CD8-positive, alpha-beta memory T cell (primary cell): ENCODE data around the gene MAGI1. TPM values are rescaled to one million over a fixed set of nuclear protein-coding genes. Genes with fewer than 3 reads are reported as not detected.

ENCODE experiments used
- CTCF ChIA-PET: fragments of 350-600 bp; sonication (Branson Sonifier 250); formaldehyde crosslinking; loops from one replicate; lab custom pipeline; 2021; ENCODE audit warnings: antibody characterized with exemption; lab: Charles Lee
- POLR2A ChIA-PET: fragments of 350-600 bp; sonication (Branson Sonifier 250); formaldehyde crosslinking; loops from one replicate; lab custom pipeline; 2021; ENCODE audit warnings: antibody characterized with exemption; lab: Charles Lee
- DNase-seq, 5 donors: peaks; one replicate each; pipeline versions ENCODE4 v3.0.0 to v3.0.0-alpha.2; 2020 to 2022; ENCODE audit warnings: mixed read lengths in 1 of 5
- H3K27ac ChIP-seq: one replicate; pipeline ENCODE4 v1.7.0; 2013; ENCODE audit warnings: low read depth, mild to moderate bottlenecking, low read length, moderate library complexity
- H3K27me3 ChIP-seq: 2 replicates; pipeline ENCODE4 v1.7.0; 2013; ENCODE audit warnings: low read length, mild to moderate bottlenecking; ENCODE audit not compliant: insufficient read depth, poor library complexity, severe bottlenecking
- H3K36me3 ChIP-seq: 2 replicates; pipeline ENCODE4 v1.7.0; 2013; ENCODE audit warnings: mild to moderate bottlenecking, low read length, moderate library complexity; ENCODE audit not compliant: insufficient read depth
- H3K4me1 ChIP-seq: 2 replicates; pipeline ENCODE4 v1.7.0; 2013; ENCODE audit warnings: mild to moderate bottlenecking, low read length, moderate library complexity; ENCODE audit not compliant: insufficient read depth
- H3K4me3 ChIP-seq: 2 replicates; pipeline ENCODE4 v1.7.0; 2013; ENCODE audit warnings: mild to moderate bottlenecking, low read length
- H3K9me3 ChIP-seq: 2 replicates; pipeline ENCODE4 v1.7.0; 2013; ENCODE audit warnings: mild to moderate bottlenecking, low read length
- H3K27ac Mint-ChIP-seq, 8 donors: one replicate each; pipeline ENCODE4 v1.8.0; 2020 to 2021; ENCODE audit warnings: mixed read lengths in 8 of 8, mild to moderate bottlenecking in 6 of 8, inconsistent platforms in 3 of 8, moderate library complexity in 3 of 8
- H3K27me3 Mint-ChIP-seq, 2 donors: one replicate each; pipeline ENCODE4 v1.8.0; 2020 to 2021; ENCODE audit warnings: mixed read lengths in 2 of 2, mild to moderate bottlenecking in 1 of 2, moderate library complexity in 1 of 2
- H3K36me3 Mint-ChIP-seq, 3 donors: one replicate each; pipeline ENCODE4 v1.8.0; 2020 to 2021; ENCODE audit warnings: mixed read lengths in 3 of 3, inconsistent platforms in 1 of 3, mild to moderate bottlenecking in 1 of 3
- H3K4me1 Mint-ChIP-seq, 3 donors: one replicate each; pipeline ENCODE4 v1.8.0; 2020 to 2021; ENCODE audit warnings: mixed read lengths in 3 of 3, inconsistent platforms in 1 of 3, mild to moderate bottlenecking in 1 of 3
- H3K4me3 Mint-ChIP-seq, 7 donors: one replicate each; pipeline ENCODE4 v1.8.0; 2020 to 2021; ENCODE audit warnings: mixed read lengths in 7 of 7, mild to moderate bottlenecking in 6 of 7, moderate library complexity in 4 of 7, inconsistent platforms in 2 of 7
- H3K9me3 Mint-ChIP-seq, 5 donors: one replicate each; pipeline ENCODE4 v1.8.0; 2020 to 2022; ENCODE audit warnings: mixed read lengths in 5 of 5, mild to moderate bottlenecking in 3 of 5, moderate library complexity in 2 of 5, inconsistent platforms in 1 of 5
- polyA plus RNA-seq: library from polyadenylated mRNA; unstranded; fragments of 300-500 nt; fragmentation: Illumina TruSeq; gene quantifications from one replicate; pipeline ENCODE4 v1.2.3, GENCODE V29; 2021
- total RNA-seq, 2 experiments: library from RNA; stranded (reverse); gene quantifications; one replicate each; pipeline ENCODE4 v1.2.3, GENCODE V29; 2021

MAGI1 gene
- total and polyA plus RNA-seq, 3 experiments from 2014 or later, result 0.15 to 0.42 TPM; not detected in 1

DNA sequence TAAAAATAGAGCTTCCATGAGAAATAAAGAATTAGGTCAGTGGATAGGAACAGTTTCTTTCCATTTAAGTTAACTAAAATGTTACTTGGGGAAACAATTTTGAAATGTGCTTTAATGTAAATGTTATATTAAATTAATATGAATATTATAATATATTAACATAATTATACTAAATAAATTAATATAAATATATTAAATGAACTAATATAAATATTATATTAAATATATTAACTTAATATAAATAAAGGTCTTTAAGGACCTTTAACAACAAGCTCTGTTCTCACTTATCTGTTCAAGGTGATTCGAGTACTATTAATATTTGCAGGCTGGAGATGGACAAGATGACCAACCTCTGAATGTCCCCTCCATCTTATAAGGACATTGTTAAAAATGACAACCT lies 100.6 kb downstream of the MAGI1 start:
- H3K36me3 Mint-ChIP-seq, result no peaks in the 10 kb centered on the region
- no peaks in the 10 kb centered on the region for H3K4me1 Mint-ChIP-seq
- peaks cover 0 to 1% of the 10 kb centered on the region in 2 donors for H3K27me3 Mint-ChIP-seq
- H3K9me3 ChIP-seq, result no peaks in the 10 kb centered on the region
- DNase-seq, result no peak
- H3K4me3 Mint-ChIP-seq, result no peak overlapping the region
- ChIA-PET POLR2A (no interaction called here), CTCF (no interaction called here)
- no peaks in the 10 kb centered on the region for H3K36me3 ChIP-seq
- no peak overlapping the region for H3K4me3 ChIP-seq
- no peak overlapping the region for H3K27ac ChIP-seq
- H3K4me1 ChIP-seq, result no peaks in the 10 kb centered on the region
- H3K27ac Mint-ChIP-seq, result no peak overlapping the region
- H3K27me3 ChIP-seq, result no peaks in the 10 kb centered on the region
- peaks cover 0 to 3% (median 0%) of the 10 kb centered on the region in 5 donors for H3K9me3 Mint-ChIP-seq

DNA sequence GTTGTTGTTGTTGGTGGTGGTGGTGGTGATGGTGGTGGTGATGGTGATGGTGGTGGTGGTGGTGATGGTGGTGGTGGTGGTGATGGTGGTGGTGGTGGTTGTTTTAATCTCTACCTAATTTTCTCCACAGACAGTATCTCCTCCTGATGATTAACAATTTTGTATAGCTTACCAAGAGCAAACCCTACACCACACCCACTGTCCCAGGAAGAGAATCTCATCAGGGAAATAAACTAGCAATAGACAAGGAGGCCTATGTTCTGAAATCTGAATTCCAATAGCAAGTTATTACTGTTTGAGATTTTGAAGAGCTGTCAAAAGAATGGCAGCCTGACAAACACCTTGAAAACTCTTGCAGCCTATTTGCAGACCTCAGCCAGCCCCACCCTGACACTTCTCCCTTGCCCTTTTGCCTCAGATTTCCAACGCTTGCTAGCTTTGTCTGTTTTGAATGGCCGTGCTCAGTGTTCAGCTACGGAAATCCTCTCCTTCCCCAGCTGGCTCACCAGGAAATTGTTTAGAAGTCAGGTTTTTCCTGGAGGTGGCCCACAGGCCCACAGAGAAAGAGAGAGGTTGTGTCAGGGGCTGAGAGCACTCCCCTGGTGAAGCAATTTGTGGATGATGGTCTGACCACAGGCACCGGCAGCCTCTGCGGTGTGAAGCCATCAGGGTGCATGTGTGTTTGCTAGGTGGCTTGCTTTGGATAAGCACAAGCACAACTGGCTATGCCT lies 101.6 kb downstream of the MAGI1 start:
- H3K4me1 Mint-ChIP-seq, result no peaks in the 10 kb centered on the region
- H3K9me3 Mint-ChIP-seq, result peaks cover 0 to 4% (median 2%) of the 10 kb centered on the region in 5 donors
- DNase-seq, result no peak
- peaks cover 0 to 1% of the 10 kb centered on the region in 2 donors for H3K27me3 Mint-ChIP-seq
- H3K4me3 Mint-ChIP-seq, result no peak overlapping the region
- H3K36me3 Mint-ChIP-seq, result no peaks in the 10 kb centered on the region
- CTCF ChIA-PET, result no interaction called here
- no peaks in the 10 kb centered on the region for H3K27me3 ChIP-seq
- no peaks in the 10 kb centered on the region for H3K9me3 ChIP-seq
- H3K4me1 ChIP-seq, result no peaks in the 10 kb centered on the region
- no peak overlapping the region for H3K27ac ChIP-seq
- POLR2A ChIA-PET, result no interaction called here
- no peaks in the 10 kb centered on the region for H3K36me3 ChIP-seq
- H3K4me3 ChIP-seq, result no peak overlapping the region
- H3K27ac Mint-ChIP-seq, result no peak overlapping the region

DNA sequence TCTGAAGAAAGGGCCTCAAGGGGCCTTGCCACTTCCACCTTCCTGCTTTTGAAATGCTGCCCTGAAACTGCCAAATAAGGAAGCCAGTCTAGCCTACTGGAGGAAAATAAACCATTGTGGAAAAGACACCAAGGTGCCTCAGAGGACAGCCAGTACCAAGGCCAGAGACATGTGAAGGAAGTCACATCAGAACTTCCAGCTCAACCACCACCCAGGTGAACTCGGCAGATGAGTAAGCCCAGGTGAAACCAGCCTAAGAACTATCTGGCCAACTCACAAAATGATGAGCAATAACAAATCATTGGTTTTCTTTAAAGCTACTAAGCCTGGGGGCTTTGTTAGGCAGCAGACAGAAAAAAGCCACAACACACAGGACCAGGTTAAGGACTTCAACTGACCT lies 103.0 kb downstream of the MAGI1 start:
- no peak overlapping the region for H3K4me3 ChIP-seq
- no peaks in the 10 kb centered on the region for H3K9me3 ChIP-seq
- ChIA-PET CTCF (no interaction called here), POLR2A (no interaction called here)
- peaks cover 0 to 1% of the 10 kb centered on the region in 2 donors for H3K27me3 Mint-ChIP-seq
- no peak overlapping the region for H3K27ac Mint-ChIP-seq
- no peaks in the 10 kb centered on the region for H3K27me3 ChIP-seq
- no peaks in the 10 kb centered on the region for H3K36me3 Mint-ChIP-seq
- no peak overlapping the region for H3K27ac ChIP-seq
- no peaks in the 10 kb centered on the region for H3K4me1 Mint-ChIP-seq
- H3K36me3 ChIP-seq, result no peaks in the 10 kb centered on the region
- H3K4me3 Mint-ChIP-seq, result no peak overlapping the region
- no peaks in the 10 kb centered on the region for H3K4me1 ChIP-seq
- peaks cover 0 to 8% (median 2%) of the 10 kb centered on the region in 5 donors for H3K9me3 Mint-ChIP-seq
- DNase-seq, result no peak

- Histone ChIP-seq H3K27me3 (no peaks in the 10 kb centered on the region), H3K4me1 (no peaks in the 10 kb centered on the region), H3K36me3 (no peaks in the 10 kb centered on the region), H3K9me3 (no peaks in the 10 kb centered on the region), H3K27ac (no peak overlapping the region), H3K4me3 (no peak overlapping the region)
- Mint-ChIP-seq H3K4me3 (no peak overlapping the region), H3K27me3 (no peaks in the 10 kb centered on the region), H3K4me1 (no peaks in the 10 kb centered on the region), H3K27ac (no peak overlapping the region), H3K9me3 (peaks cover 2 to 10% (median 8%) of the 10 kb centered on the region in 5 donors), H3K36me3 (no peaks in the 10 kb centered on the region)
- DNase-seq, result no peak
- CTCF ChIA-PET, result no interaction called here
- POLR2A ChIA-PET, result no interaction called here
These were observed 108.1 kb downstream of the MAGI1 start for GRCh38 chr3:65930648-65931047.

- no peaks in the 10 kb centered on the region for H3K9me3 ChIP-seq
- Mint-ChIP-seq H3K9me3 (peaks cover 0 to 10% (median 5%) of the 10 kb centered on the region in 5 donors), H3K36me3 (no peaks in the 10 kb centered on the region), H3K4me1 (no peaks in the 10 kb centered on the region), H3K27ac (no peak overlapping the region), H3K4me3 (no peak overlapping the region), H3K27me3 (no peaks in the 10 kb centered on the region)
- DNase-seq, result no peak
- H3K4me1 ChIP-seq, result no peaks in the 10 kb centered on the region
- H3K27ac ChIP-seq, result no peak overlapping the region
- H3K36me3 ChIP-seq, result no peaks in the 10 kb centered on the region
- no peaks in the 10 kb centered on the region for H3K27me3 ChIP-seq
- ChIA-PET CTCF (no interaction called here), POLR2A (no interaction called here)
- no peak overlapping the region for H3K4me3 ChIP-seq
These were observed 110.6 kb downstream of the MAGI1 start for GRCh38 chr3:65928110-65928509.

GRCh38 chr3:65927576-65927975 lies 111.1 kb downstream of the MAGI1 start:
- Mint-ChIP-seq H3K9me3 (peaks cover 0 to 10% (median 8%) of the 10 kb centered on the region in 5 donors), H3K4me1 (no peaks in the 10 kb centered on the region), H3K36me3 (no peaks in the 10 kb centered on the region), H3K4me3 (no peak overlapping the region), H3K27me3 (no peaks in the 10 kb centered on the region), H3K27ac (no peak overlapping the region)
- no peak overlapping the region for H3K4me3 ChIP-seq
- ChIA-PET CTCF (no interaction called here), POLR2A (no interaction called here)
- DNase-seq, result no peak
- no peaks in the 10 kb centered on the region for H3K36me3 ChIP-seq
- H3K27me3 ChIP-seq, result peaks cover under 1% of the 10 kb centered on the region
- no peaks in the 10 kb centered on the region for H3K9me3 ChIP-seq
- no peaks in the 10 kb centered on the region for H3K4me1 ChIP-seq
- H3K27ac ChIP-seq, result no peak overlapping the region

DNA sequence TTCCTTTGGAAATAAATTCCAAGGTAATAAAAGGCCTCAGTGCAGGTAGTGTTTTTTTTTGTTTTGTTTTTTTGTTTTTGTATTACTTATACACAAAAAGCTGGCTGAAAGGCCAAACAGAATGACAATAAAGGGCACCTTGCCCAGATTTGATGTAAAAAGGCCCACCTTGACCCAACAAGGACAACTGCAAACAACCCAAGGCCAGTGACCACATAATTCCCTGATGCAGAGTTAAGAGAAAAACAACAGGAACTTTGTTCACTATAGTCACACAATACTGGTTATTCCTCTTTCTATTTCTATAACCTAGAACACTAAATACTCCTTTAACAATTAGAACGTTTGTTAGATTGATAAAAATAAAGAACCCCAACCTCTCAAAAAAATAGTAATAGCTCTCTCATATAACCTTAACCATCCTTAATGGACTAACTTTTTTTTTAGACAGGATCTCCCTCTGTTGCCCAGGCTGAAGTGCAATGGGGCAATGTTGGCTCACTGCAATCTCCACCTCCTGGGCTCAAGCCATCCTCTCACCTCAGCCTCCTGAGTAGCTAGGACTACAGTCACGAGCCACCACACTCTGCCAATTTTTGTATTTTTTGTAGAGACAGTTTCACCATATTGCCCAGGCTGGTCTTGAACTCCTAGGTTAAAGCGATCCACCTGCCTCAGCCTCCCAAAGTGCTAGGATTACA lies 113.3 kb downstream of the MAGI1 start:
- no peak overlapping the region for H3K27ac ChIP-seq

GRCh38 chr3:65924762-65925161 lies 114.0 kb downstream of the MAGI1 start:
- no peak overlapping the region for H3K4me3 Mint-ChIP-seq
- Histone ChIP-seq H3K4me1 (no peaks in the 10 kb centered on the region), H3K9me3 (no peaks in the 10 kb centered on the region), H3K36me3 (no peaks in the 10 kb centered on the region), H3K27ac (no peak overlapping the region), H3K27me3 (peaks cover 3% of the 10 kb centered on the region), H3K4me3 (no peak overlapping the region)
- DNase-seq, result no peak
- no peaks in the 10 kb centered on the region for H3K4me1 Mint-ChIP-seq
- no peaks in the 10 kb centered on the region for H3K36me3 Mint-ChIP-seq
- ChIA-PET CTCF (no interaction called here), POLR2A (no interaction called here)
- H3K9me3 Mint-ChIP-seq, result peaks cover 0 to 8% (median 3%) of the 10 kb centered on the region in 5 donors
- H3K27ac Mint-ChIP-seq, result no peak overlapping the region
- no peaks in the 10 kb centered on the region for H3K27me3 Mint-ChIP-seq

More for the DNA sequence above, 113.3 kb downstream of the MAGI1 start:
- ChIA-PET CTCF (no interaction called here), POLR2A (no interaction called here)
- Mint-ChIP-seq H3K27ac (no peak overlapping the region), H3K9me3 (peaks cover 0 to 8% (median 3%) of the 10 kb centered on the region in 5 donors), H3K36me3 (no peaks in the 10 kb centered on the region), H3K4me3 (no peak overlapping the region), H3K4me1 (no peaks in the 10 kb centered on the region), H3K27me3 (no peaks in the 10 kb centered on the region)
- peaks cover 3% of the 10 kb centered on the region for H3K27me3 ChIP-seq
- no peaks in the 10 kb centered on the region for H3K4me1 ChIP-seq
- H3K36me3 ChIP-seq, result no peaks in the 10 kb centered on the region
- DNase-seq, result no peak
- H3K9me3 ChIP-seq, result no peaks in the 10 kb centered on the region
- no peak overlapping the region for H3K4me3 ChIP-seq
